B cell (primary cell): ENCODE measurements around the gene ALDOB. TPM values are rescaled to one million over a fixed set of nuclear protein-coding genes. Genes with fewer than 3 reads are reported as not detected.

Experiments
- ATAC-seq: fragments of 200-7000 bp; cut with Tn5 transposase; one replicate; pipeline ENCODE4 v1.10.0; 2021; ENCODE audit warnings: low read depth, mild to moderate bottlenecking, moderate number of reproducible peaks, moderate library complexity
- CTCF ChIA-PET: fragments of 350-600 bp; sonication (Branson Sonifier 250); formaldehyde crosslinking; loops from one replicate; lab custom pipeline; 2021; ENCODE audit warnings: antibody characterized with exemption, inconsistent platforms; lab: Charles Lee
- POLR2A ChIA-PET: fragments of 350-600 bp; sonication (Branson Sonifier 250); formaldehyde crosslinking; loops from one replicate; lab custom pipeline; 2021; ENCODE audit warnings: antibody characterized with exemption; lab: Charles Lee
- DNase-seq: peaks from one replicate; pipeline ENCODE4 v3.0.0; 2013
- H2AFZ ChIP-seq: 2 replicates; pipeline ENCODE4 v1.6.1; 2012; ENCODE audit warnings: mild to moderate bottlenecking, low read depth, low read length; ENCODE audit not compliant: insufficient read depth, poor library complexity, severe bottlenecking
- H3K27ac ChIP-seq, 2 donors: 1 replicate in 1 of 2; 2 replicates in 1 of 2; pipeline ENCODE4 v1.5.1; 2012 to 2013; ENCODE audit warnings: low read length in 2 of 2, mild to moderate bottlenecking in 2 of 2, moderate library complexity in 1 of 2
- H3K27me3 ChIP-seq, 4 experiments: fragments of 200-600 bp in 1 of 4; sonication (generic) in 1 of 4; replicated peaks in 1 of 4; 1 replicate in 2 of 4; 2 replicates in 2 of 4; pipeline versions ENCODE4 v1.6.1 to v1.7.0; 2013 to 2016; ENCODE audit warnings: low read length in 3 of 4, mild to moderate bottlenecking in 2 of 4, mixed read lengths in 1 of 4, moderate library complexity in 1 of 4; ENCODE audit not compliant: insufficient read depth in 4 of 4, control insufficient read depth in 3 of 4; ENCODE audit errors: control extremely low read depth in 1 of 4
- H3K36me3 ChIP-seq, 2 experiments: replicated peaks in 1 of 2; 1 replicate in 1 of 2; 2 replicates in 1 of 2; pipeline versions ENCODE4 v1.6.1 to v1.7.1; 2013; ENCODE audit warnings: low read length in 1 of 2; ENCODE audit not compliant: insufficient read depth in 2 of 2, control insufficient read depth in 1 of 2; ENCODE audit errors: control extremely low read depth in 1 of 2, extremely low read depth in 1 of 2
- H3K4me1 ChIP-seq, 2 donors: fragments of 200-600 bp in 1 of 2; sonication (generic) in 1 of 2; 1 replicate in 1 of 2; 2 replicates in 1 of 2; pipeline versions ENCODE4 v1.5.1 to v1.6.1; 2013 to 2017; ENCODE audit warnings: low read length in 2 of 2; ENCODE audit not compliant: control insufficient read depth in 2 of 2, insufficient read depth in 2 of 2
- H3K4me2 ChIP-seq: replicated peaks from 2 replicates; pipeline ENCODE3; 2012; ENCODE audit warnings: mild to moderate bottlenecking, low read depth, low read length; ENCODE audit not compliant: poor library complexity, severe bottlenecking
- H3K4me3 ChIP-seq, 5 experiments: fragments of 200-600 bp in 1 of 5; sonication (generic) in 1 of 5; 1 replicate in 3 of 5; 2 replicates in 2 of 5; pipeline versions ENCODE4 v1.5.1 to v1.7.0; 2011 to 2016; ENCODE audit warnings: low read length in 4 of 5, mild to moderate bottlenecking in 4 of 5, low read depth in 2 of 5, control low read depth in 1 of 5, moderate library complexity in 1 of 5; ENCODE audit not compliant: insufficient read depth in 1 of 5; ENCODE audit errors: control extremely low read depth in 1 of 5, extremely low read depth in 1 of 5
- H3K79me2 ChIP-seq: fragments of 200-600 bp; sonication (generic); one replicate; pipeline ENCODE4 v1.6.0; 2016; ENCODE audit warnings: low read length; ENCODE audit not compliant: control insufficient read depth, insufficient read depth
- H3K9ac ChIP-seq: fragments of 200-600 bp; sonication (generic); 2 replicates; pipeline ENCODE4 v1.6.1; 2017; ENCODE audit warnings: mild to moderate bottlenecking, low read length, moderate library complexity
- H3K9me3 ChIP-seq, 3 donors: one replicate each; pipeline versions ENCODE4 v1.6.1 to v1.7.1; 2013; ENCODE audit warnings: low read length in 2 of 3; ENCODE audit not compliant: control insufficient read depth in 2 of 3, insufficient read depth in 1 of 3; ENCODE audit errors: control extremely low read depth in 1 of 3
- H4K20me1 ChIP-seq: 2 replicates; pipeline ENCODE4 v1.6.0; 2012; ENCODE audit warnings: mild to moderate bottlenecking, low read length; ENCODE audit not compliant: insufficient read depth, control insufficient read depth, poor library complexity, severe bottlenecking
- H3K27ac Mint-ChIP-seq: one replicate; pipeline ENCODE4 v1.8.0; 2021; ENCODE audit warnings: mixed read lengths
- H3K27me3 Mint-ChIP-seq: one replicate; pipeline ENCODE4 v1.8.0; 2021; ENCODE audit warnings: mixed read lengths
- H3K4me1 Mint-ChIP-seq: one replicate; pipeline ENCODE4 v1.8.0; 2021; ENCODE audit warnings: mixed read lengths
- H3K4me3 Mint-ChIP-seq: one replicate; pipeline ENCODE4 v1.8.0; 2021; ENCODE audit warnings: mixed read lengths
- H3K9me3 Mint-ChIP-seq: one replicate; pipeline ENCODE4 v1.8.0; 2022; ENCODE audit warnings: mixed read lengths; ENCODE audit not compliant: insufficient read depth
- EZH2 ChIP-seq: IDR thresholded peaks from 2 replicates; pipeline ENCODE4 v1.6.1; 2012; ENCODE audit warnings: borderline replicate concordance, low read depth, mild to moderate bottlenecking, moderate library complexity, low read length; ENCODE audit not compliant: insufficient read depth, poor library complexity, severe bottlenecking
- WGBS: methylation state at CpG from one replicate; pipeline ENCODE4 v1.1.5; 2013; ENCODE audit warnings: missing lambda C conversion rate; ENCODE audit not compliant: insufficient coverage; 5-methylcytosine and 5-hydroxymethylcytosine counted together
- intact Hi-C: fragments of 100-400 bp; cut with micrococcal nuclease; formaldehyde crosslinking; loops from one replicate; pipeline ENCODE4 v1.10.0; 2022
- polyA plus RNA-seq: library from polyadenylated mRNA; depleted of rRNA; stranded (reverse); fragments of >200 nt; gene quantifications from 2 replicates; pipeline ENCODE4 v1.2.3, GENCODE V29; 2012
- total RNA-seq, 2 donors: library from RNA; stranded (reverse); fragments of 120-200 nt in 1 of 2; gene quantifications; 1 replicate in 1 of 2; 2 replicates in 1 of 2; pipeline versions ENCODE4 v1.2.3 to v1.2.4, GENCODE V29; 2013 to 2022
- TF ChIP-seq, protein P1 (sequence below): fragments of 200-600 bp; IDR thresholded peaks from one replicate; pipeline ENCODE4 v1.8.0; 2022; ENCODE audit warnings: antibody characterized with exemption, mild to moderate bottlenecking

Gene ALDOB
- total and polyA plus RNA-seq, 2 donors (not counting 1 experiment from before 2014, with no cell fraction given): not detected

DNA sequence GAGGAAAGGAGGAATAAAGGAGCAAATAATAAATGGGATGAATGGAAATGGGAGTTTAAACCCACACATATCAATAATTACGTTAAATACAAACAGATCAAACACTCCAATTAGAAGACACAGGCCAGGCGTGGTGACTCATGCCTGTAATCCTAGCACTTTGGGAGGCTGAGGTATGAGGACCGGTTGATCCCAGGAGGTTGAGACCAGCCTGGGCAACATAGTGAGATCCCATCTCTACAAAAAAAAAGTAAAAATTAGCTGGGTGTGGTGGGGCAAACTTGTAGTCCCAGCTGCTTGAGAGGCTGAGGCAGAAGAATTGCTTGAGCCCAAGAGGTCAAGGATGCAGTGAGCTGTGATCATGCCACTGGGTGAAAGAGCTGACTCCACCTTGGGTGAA is 54.5 kb downstream of the ALDOB start:
- Histone ChIP-seq H3K4me2 (no peak overlapping the region), H4K20me1 (no peaks in the 10 kb centered on the region), H3K36me3 (no peaks in the 10 kb centered on the region), H2AFZ (no peak overlapping the region), H3K4me3 (no peak overlapping the region), H3K4me1 (no peaks in the 10 kb centered on the region), H3K9me3 (peaks cover 0 to 6% (median 0%) of the 10 kb centered on the region in 3 donors), H3K27ac (no peak overlapping the region), H3K9ac (no peak overlapping the region), H3K27me3 (no peaks in the 10 kb centered on the region), H3K79me2 (no peaks in the 10 kb centered on the region)
- Mint-ChIP-seq H3K27me3 (peaks cover 22% of the 10 kb centered on the region), H3K27ac (no peak overlapping the region), H3K9me3 (peaks cover 9% of the 10 kb centered on the region), H3K4me1 (no peaks in the 10 kb centered on the region), H3K4me3 (no peak overlapping the region)
- DNase-seq: no peak
- ATAC-seq: no peak
- intact Hi-C loops: no loop called here
- no peak for TF ChIP-seq EZH2
- TF ChIP-seq, protein P1, sequence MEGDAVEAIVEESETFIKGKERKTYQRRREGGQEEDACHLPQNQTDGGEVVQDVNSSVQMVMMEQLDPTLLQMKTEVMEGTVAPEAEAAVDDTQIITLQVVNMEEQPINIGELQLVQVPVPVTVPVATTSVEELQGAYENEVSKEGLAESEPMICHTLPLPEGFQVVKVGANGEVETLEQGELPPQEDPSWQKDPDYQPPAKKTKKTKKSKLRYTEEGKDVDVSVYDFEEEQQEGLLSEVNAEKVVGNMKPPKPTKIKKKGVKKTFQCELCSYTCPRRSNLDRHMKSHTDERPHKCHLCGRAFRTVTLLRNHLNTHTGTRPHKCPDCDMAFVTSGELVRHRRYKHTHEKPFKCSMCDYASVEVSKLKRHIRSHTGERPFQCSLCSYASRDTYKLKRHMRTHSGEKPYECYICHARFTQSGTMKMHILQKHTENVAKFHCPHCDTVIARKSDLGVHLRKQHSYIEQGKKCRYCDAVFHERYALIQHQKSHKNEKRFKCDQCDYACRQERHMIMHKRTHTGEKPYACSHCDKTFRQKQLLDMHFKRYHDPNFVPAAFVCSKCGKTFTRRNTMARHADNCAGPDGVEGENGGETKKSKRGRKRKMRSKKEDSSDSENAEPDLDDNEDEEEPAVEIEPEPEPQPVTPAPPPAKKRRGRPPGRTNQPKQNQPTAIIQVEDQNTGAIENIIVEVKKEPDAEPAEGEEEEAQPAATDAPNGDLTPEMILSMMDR: no peak
- WGBS: no CpG with 5 or more reads among the region's 3 CpGs
- ChIA-PET CTCF (no interaction called here), POLR2A (no interaction called here)

DNA sequence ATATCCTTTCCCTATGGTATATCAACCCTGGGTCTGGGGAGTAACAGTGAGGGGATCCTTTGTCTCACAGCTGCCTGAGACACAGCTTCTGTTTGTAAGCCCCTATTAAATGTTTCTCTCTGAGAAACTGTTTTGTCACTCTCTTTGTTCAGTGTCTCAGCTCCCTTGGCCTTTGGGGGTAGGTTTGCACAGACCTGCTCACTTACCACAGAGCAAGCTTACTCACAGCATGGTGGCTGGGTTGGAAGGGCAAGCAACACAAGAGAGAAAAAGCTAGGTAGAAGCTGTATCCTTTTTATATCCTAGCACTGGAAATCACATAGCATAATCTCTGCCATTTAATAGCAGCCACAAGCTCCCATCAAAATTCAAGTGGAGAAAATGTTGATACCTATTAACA is 55.3 kb downstream of the ALDOB start:
- Histone ChIP-seq H2AFZ (no peak overlapping the region), H3K27ac (no peak overlapping the region), H3K79me2 (no peaks in the 10 kb centered on the region), H3K4me3 (no peak overlapping the region), H3K36me3 (no peaks in the 10 kb centered on the region), H3K27me3 (no peaks in the 10 kb centered on the region), H3K9me3 (peaks cover 0 to 4% (median 0%) of the 10 kb centered on the region in 3 donors), H3K9ac (no peak overlapping the region), H3K4me1 (no peaks in the 10 kb centered on the region), H3K4me2 (no peak overlapping the region), H4K20me1 (no peaks in the 10 kb centered on the region)
- DNase-seq (no peak), ATAC-seq (no peak)
- no peak overlapping the region for H3K27ac Mint-ChIP-seq
- POLR2A ChIA-PET: no interaction called here
- no peak for TF ChIP-seq EZH2
- TF ChIP-seq, protein P1: no peak
- CTCF ChIA-PET: no interaction called here
- no peaks in the 10 kb centered on the region for H3K4me1 Mint-ChIP-seq
- H3K27me3 Mint-ChIP-seq: peaks cover 26% of the 10 kb centered on the region
- intact Hi-C loops: no loop called here
- no peak overlapping the region for H3K4me3 Mint-ChIP-seq
- peaks cover 7% of the 10 kb centered on the region for H3K9me3 Mint-ChIP-seq
